ENCODE data around the gene SPATA2L.

Gene SPATA2L

DNA sequence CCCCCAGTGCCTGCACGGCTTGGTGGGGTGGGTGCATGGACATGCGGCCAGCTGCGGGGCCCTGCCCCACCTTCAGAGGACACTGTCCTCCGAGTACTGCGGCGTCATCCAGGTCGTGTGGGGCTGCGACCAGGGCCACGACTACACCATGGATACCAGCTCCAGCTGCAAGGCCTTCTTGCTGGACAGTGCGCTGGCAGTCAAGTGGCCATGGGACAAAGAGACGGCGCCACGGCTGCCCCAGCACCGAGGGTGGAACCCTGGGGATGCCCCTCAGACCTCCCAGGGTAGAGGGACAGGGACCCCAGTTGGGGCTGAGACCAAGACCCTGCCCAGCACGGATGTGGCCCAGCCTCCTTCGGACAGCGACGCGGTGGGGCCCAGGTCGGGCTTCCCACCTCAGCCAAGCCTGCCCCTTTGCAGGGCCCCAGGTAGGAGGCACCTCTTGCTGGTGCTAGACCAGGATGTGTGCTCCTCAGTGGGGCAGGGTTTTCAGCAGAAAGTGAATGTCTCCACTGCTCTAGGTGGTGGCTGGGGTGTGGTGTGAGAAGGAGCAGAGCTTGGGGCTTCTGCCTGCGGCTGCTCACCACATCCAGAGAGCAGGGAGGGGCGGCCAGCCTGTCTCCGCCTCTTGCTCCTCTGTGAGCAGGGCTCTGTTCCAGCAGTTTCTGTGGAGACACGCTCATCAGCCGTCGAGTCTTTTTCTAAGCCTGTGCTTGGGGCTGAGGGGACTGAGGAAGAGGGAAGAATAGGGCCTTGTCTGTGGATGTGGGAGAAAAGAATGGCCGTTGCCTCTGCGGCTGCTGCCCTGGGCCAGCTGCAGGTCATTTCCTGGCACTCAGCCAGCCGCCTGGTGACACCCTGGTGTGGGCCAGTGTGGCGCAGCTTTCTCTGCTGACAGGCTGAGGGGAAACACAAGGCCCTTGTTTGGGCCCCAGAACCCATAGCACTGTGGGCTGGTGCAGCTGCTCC is 22.1 kb upstream of the SPATA2L start:
- no peak for DNase-seq (ENCODE audit: low read depth)
- no peak for TF ChIP-seq MYC (IDR thresholded peaks at IDR 0.05; ENCODE audit: low read depth, low read length)
- TF ChIP-seq, protein P1, sequence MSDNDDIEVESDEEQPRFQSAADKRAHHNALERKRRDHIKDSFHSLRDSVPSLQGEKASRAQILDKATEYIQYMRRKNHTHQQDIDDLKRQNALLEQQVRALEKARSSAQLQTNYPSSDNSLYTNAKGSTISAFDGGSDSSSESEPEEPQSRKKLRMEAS (IDR thresholded peaks at IDR 0.05; ENCODE audit: low read depth, low read length), result no peak
- TF ChIP-seq, protein P2, sequence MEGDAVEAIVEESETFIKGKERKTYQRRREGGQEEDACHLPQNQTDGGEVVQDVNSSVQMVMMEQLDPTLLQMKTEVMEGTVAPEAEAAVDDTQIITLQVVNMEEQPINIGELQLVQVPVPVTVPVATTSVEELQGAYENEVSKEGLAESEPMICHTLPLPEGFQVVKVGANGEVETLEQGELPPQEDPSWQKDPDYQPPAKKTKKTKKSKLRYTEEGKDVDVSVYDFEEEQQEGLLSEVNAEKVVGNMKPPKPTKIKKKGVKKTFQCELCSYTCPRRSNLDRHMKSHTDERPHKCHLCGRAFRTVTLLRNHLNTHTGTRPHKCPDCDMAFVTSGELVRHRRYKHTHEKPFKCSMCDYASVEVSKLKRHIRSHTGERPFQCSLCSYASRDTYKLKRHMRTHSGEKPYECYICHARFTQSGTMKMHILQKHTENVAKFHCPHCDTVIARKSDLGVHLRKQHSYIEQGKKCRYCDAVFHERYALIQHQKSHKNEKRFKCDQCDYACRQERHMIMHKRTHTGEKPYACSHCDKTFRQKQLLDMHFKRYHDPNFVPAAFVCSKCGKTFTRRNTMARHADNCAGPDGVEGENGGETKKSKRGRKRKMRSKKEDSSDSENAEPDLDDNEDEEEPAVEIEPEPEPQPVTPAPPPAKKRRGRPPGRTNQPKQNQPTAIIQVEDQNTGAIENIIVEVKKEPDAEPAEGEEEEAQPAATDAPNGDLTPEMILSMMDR (IDR thresholded peaks at IDR 0.05; ENCODE audit: low read depth, low read length), result no peak
- TF ChIP-seq POLR2A (IDR thresholded peaks at IDR 0.05; ENCODE audit: extremely low read depth, insufficient read length), result no peak
- peak overlapping the region; percentile 86 for H3K4me3 ChIP-seq (ENCODE audit: low read depth, low read length)

DNA sequence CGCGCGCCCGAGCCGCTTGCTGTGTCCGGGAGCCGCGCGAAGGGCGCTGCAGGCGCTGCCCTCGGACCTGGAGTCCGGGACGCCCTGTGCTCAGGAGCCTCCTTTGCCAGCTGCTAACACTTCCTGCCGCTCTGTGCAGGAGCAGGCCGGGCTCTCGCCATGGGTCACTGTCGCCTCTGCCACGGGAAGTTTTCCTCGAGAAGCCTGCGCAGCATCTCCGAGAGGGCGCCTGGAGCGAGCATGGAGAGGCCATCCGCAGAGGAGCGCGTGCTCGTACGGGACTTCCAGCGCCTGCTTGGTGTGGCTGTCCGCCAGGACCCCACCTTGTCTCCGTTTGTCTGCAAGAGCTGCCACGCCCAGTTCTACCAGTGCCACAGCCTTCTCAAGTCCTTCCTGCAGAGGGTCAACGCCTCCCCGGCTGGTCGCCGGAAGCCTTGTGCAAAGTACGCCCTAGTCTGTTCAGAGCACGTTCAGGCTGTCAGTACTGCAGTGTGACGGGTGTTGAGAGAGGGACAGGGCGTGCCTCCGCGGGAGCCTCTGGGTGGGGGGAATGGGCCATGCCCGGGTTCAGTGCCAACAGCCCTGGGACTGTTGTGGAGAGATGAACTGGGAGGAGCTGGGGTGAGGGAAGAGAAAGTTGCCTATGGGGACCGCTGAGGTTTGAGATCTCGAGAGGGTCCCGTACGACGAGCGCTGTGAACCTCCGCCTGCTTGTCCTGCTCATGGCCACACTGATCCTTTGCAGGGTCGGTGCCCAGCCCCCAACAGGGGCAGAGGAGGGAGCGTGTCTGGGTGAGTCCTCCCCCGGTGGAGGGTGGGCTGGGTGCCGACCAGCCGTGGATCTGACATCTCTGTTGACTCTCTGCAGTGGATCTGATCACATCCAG is 21.1 kb upstream of the SPATA2L start:
- TF ChIP-seq, protein P2 (IDR thresholded peaks at IDR 0.05; ENCODE audit: low read depth, low read length), result no peak
- TF ChIP-seq, protein P1 (IDR thresholded peaks at IDR 0.05; ENCODE audit: low read depth, low read length), result no peak
- TF ChIP-seq MYC (IDR thresholded peaks at IDR 0.05; ENCODE audit: low read depth, low read length) (no peak), POLR2A (IDR thresholded peaks at IDR 0.05; ENCODE audit: extremely low read depth, insufficient read length) (no peak)
- peak overlapping the region; percentile 86 for H3K4me3 ChIP-seq (ENCODE audit: low read depth, low read length)
- DNase-seq (ENCODE audit: low read depth), result peak; percentile 88

DNA sequence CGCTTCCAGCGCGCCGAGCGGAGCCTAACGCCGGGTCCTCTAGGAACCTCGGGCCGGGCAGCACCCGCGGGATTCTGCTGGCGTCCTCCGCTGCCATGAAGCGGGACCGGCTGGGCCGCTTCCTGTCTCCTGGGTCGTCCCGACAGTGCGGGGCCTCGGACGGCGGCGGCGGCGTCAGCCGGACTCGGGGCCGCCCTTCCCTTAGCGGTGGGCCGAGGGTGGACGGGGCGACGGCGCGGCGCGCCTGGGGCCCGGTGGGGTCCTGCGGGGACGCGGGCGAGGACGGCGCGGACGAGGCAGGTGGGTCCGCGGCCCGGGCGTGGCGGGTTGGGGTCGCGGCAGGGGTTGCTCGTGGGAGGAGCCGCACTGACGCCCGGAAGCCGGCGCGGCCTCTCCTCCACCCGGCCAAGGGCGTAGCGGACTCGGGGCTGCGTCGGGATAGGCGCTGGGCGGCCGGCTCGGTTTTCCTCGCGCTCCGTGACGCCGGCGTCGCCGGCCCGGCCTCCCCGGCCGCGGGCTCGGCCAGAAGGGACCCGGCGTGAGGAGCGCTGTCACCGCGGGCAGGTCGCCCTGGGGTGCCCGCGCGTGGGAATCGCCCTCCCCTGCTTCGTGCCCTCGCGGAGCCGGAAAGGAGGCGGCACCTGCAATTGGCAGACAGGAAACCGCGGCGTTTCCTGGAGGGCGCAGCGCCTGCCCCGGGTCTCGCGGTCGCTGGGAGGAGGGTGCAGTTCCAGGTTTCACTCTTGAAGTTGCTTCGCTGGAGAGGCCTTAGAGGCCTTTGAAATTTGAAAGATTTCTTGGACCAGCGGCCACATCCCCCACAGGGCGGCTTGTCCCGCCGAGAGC is 20.3 kb upstream of the SPATA2L start:
- peak overlapping the region; percentile 86 for H3K4me3 ChIP-seq (ENCODE audit: low read depth, low read length)
- peak; percentile 90 for DNase-seq (ENCODE audit: low read depth)
- TF ChIP-seq, protein P1 (IDR thresholded peaks at IDR 0.05; ENCODE audit: low read depth, low read length), result peak; percentile 82
- TF ChIP-seq, protein P2 (IDR thresholded peaks at IDR 0.05; ENCODE audit: low read depth, low read length), result no peak
- TF ChIP-seq POLR2A (IDR thresholded peaks at IDR 0.05; ENCODE audit: extremely low read depth, insufficient read length) (peak; percentile 12), MYC (IDR thresholded peaks at IDR 0.05; ENCODE audit: low read depth, low read length) (peak; percentile 76; the same call in 1 of the 2 replicates)

DNA sequence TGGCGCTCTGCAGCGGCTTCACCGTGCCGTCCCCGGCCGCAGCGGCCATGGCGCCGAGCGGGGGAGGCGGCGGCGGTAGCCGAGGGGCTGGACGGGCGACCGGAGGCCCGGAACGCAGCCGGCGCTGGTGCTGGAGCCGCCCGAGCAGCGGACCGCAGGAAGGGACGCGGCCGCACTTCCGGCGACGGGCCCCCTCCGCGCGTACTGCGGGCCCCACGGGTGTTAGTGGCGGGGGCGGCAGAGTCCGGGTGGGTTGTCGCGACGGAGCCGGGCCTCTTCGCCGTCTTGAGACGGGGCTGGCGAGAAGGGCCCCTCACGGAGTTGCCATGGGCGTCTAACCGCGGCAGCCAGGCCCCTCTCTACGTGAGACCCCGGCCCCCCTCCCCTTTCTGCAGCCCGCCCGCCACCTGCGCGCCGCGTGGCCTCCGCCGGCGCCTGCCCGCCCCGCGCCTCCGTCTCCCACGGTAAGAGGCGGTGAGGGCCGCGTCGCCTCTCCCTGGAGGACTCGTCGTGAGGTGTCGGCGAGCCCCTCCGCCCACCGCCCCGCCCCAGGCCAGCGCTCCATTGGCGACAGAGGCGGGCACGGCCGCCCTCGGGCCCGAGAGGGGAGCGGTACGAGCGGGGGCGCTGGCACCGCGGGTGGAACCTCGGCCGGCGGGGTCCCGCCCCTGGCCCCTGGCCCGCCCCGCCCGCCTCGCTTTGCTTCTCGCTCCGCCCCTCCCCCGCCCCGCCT is 19.5 kb upstream of the SPATA2L start, which contains the start of the genes VPS9D1 and ZNF276:
Gene VPS9D1, minus strand, starts transcription at position 86 of the 733 bp plus-strand sequence. Its CDS starts 37 bp downstream, at position 49.
Gene ZNF276, plus strand, starts transcription at position 725 of the 733 bp plus-strand sequence. CDS start 104 bp downstream, outside the sequence.
- peak; percentile 86 for TF ChIP-seq MYC (IDR thresholded peaks at IDR 0.05; ENCODE audit: low read depth, low read length)
- peak; percentile 69 for TF ChIP-seq POLR2A (IDR thresholded peaks at IDR 0.05; ENCODE audit: extremely low read depth, insufficient read length)
- TF ChIP-seq, protein P1 (IDR thresholded peaks at IDR 0.05; ENCODE audit: low read depth, low read length), result peak; percentile 67; the same call in 1 of the 2 replicates
- TF ChIP-seq, protein P2 (IDR thresholded peaks at IDR 0.05; ENCODE audit: low read depth, low read length), result no peak
- DNase-seq (ENCODE audit: low read depth), result peak; percentile 92
- peak within 1 kb of the TSS; percentile 86 for H3K4me3 ChIP-seq (ENCODE audit: low read depth, low read length)

All from NB4 (cell line).